Lung (tissue), 12 donors: ENCODE measurements around the gene CEP83. TPM values are rescaled to one million over a fixed set of nuclear protein-coding genes. Genes with fewer than 3 reads are reported as not detected.
A peak's percentile ranks its signal among the peaks of the same experiment; 100 is the strongest.

ENCODE experiments used
- ATAC-seq: fragments of 200-7000 bp; cut with Tn5 transposase; one replicate; pipeline ENCODE4 v1.9.1; 2020; ENCODE audit warnings: moderate number of reproducible peaks; ENCODE audit not compliant: insufficient read depth, low FRiP score
- DNase-seq, 3 donors: peaks; one replicate each; pipeline ENCODE4 v3.0.0-alpha.2; 2013 to 2017
- H3K27ac ChIP-seq, 2 donors: one replicate each; pipeline ENCODE4 v1.5.1; 2013; ENCODE audit warnings: mild to moderate bottlenecking in 2 of 2, moderate library complexity in 2 of 2, control low read depth in 1 of 2, inconsistent platforms in 1 of 2, low read depth in 1 of 2, low read length in 1 of 2
- H3K27me3 ChIP-seq, 3 donors: one replicate each; pipeline ENCODE4 v1.5.1; 2013; ENCODE audit warnings: low read length in 2 of 3; ENCODE audit not compliant: control insufficient read depth in 3 of 3, insufficient read depth in 3 of 3
- H3K36me3 ChIP-seq, 4 donors: one replicate each; pipeline ENCODE4 v1.5.1; 2013; ENCODE audit warnings: low read length in 4 of 4, mild to moderate bottlenecking in 1 of 4, moderate library complexity in 1 of 4; ENCODE audit not compliant: control insufficient read depth in 4 of 4, insufficient read depth in 4 of 4
- H3K4me1 ChIP-seq, 5 donors: one replicate each; pipeline ENCODE4 v1.5.1; 2013; ENCODE audit warnings: low read length in 5 of 5, mild to moderate bottlenecking in 2 of 5, moderate library complexity in 1 of 5; ENCODE audit not compliant: control insufficient read depth in 5 of 5, insufficient read depth in 5 of 5
- H3K4me3 ChIP-seq: one replicate; pipeline ENCODE4 v1.5.1; 2013; ENCODE audit warnings: mild to moderate bottlenecking, control low read depth, moderate library complexity
- H3K9ac ChIP-seq, 2 donors: one replicate each; pipeline ENCODE4 v1.5.1; 2013; ENCODE audit warnings: low read length in 2 of 2, control low read depth in 1 of 2; ENCODE audit not compliant: insufficient read depth in 1 of 2
- H3K9me3 ChIP-seq, 4 donors: one replicate each; pipeline ENCODE4 v1.5.1; 2013; ENCODE audit warnings: low read length in 3 of 4, mild to moderate bottlenecking in 1 of 4, moderate library complexity in 1 of 4; ENCODE audit not compliant: control insufficient read depth in 4 of 4, insufficient read depth in 3 of 4
- WGBS, 2 donors: extraction: QIAGEN DNeasy Blood & Tissue Kit; methylation state at CpG; one replicate each; pipeline ENCODE4 v1.1.7; 2013; 5-methylcytosine and 5-hydroxymethylcytosine counted together
- polyA plus RNA-seq, 2 donors: library from polyadenylated mRNA; stranded (reverse); fragments of 200-250 nt; gene quantifications; one replicate each; pipeline ENCODE4 v1.2.1, GENCODE V29; 2013
- total RNA-seq, 2 donors: library from RNA; depleted of rRNA in 1 of 2; stranded (reverse); fragments of >200 nt in 1 of 2; gene quantifications; one replicate each; pipeline ENCODE4 v1.2.1, GENCODE V29; 2014 to 2021
- TF ChIP-seq, protein P1 (sequence below): IDR thresholded peaks from 2 replicates; pipeline ENCODE4 v1.5.1; 2012; ENCODE audit warnings: mild to moderate bottlenecking; ENCODE audit errors: control extremely low read depth, extremely low read depth
- donor health status: control.
- donor health status: control.
- donor health status: Bipolar disorder and iron deficiency.
- donor health status: healthy.
- donor health status: DM: yes; HTN: yes; CAD: no.

Gene CEP83
- total and polyA plus RNA-seq, 4 donors, result 5.2 to 43.6 (median 20.1) TPM

DNA sequence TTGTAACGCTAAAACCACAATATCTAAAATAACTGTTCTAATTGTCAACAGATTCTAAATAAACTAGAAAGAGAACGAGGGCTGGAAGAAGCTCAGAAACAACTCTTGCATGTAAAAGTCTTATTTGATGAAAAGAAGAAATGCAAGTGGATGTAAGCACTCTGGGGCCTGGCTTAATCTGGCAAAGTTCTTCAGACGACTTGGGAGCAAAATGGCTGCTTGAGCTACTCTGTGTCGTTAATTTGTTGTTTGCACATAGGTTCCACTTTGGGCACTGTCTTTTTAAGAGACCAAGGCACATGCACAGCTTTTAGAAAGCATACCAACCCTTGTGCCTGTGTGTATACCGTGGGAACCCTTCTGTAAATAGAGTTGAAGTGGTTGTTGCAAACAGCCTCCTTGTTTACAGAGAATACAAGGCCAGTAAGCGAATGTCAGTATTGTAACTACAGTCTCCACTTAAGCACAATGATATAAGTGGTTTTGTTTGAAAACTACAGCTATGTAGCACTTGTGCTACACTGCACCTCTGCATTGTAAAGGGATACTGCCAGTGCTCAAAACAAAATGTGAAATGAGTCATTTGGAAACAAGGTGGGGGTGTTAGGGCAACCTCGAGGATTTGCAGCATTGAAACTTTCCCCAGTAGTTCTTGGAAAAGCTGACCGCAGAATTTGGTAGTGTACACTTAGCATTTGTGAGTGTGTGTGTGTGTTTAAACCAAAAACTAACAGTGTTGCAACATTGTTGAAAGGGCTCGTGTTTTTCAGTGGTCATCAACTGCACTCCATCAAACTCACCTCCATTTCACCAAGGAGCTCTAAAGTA lies 154.3 kb downstream of the CEP83 start:
- ATAC-seq (peak; percentile 83), DNase-seq (peak in 2 of 3 donors; percentile 34 to 46)
- Histone ChIP-seq H3K27me3 (no peaks in the 10 kb centered on the region), H3K4me1 (peaks cover 0 to under 1% (median 0%) of the 10 kb centered on the region in 5 donors), H3K4me3 (no peak overlapping the region), H3K36me3 (peaks cover 3 to 20% (median 12%) of the 10 kb centered on the region in 4 donors), H3K9ac (no peak overlapping the region), H3K27ac (peak overlapping the region in 1 of 2 donors; percentile 81), H3K9me3 (no peaks in the 10 kb centered on the region)
- WGBS, 2 donors, result 50 to 74% methylated on average over 9 of the region's 9 CpGs
- TF ChIP-seq, protein P1, sequence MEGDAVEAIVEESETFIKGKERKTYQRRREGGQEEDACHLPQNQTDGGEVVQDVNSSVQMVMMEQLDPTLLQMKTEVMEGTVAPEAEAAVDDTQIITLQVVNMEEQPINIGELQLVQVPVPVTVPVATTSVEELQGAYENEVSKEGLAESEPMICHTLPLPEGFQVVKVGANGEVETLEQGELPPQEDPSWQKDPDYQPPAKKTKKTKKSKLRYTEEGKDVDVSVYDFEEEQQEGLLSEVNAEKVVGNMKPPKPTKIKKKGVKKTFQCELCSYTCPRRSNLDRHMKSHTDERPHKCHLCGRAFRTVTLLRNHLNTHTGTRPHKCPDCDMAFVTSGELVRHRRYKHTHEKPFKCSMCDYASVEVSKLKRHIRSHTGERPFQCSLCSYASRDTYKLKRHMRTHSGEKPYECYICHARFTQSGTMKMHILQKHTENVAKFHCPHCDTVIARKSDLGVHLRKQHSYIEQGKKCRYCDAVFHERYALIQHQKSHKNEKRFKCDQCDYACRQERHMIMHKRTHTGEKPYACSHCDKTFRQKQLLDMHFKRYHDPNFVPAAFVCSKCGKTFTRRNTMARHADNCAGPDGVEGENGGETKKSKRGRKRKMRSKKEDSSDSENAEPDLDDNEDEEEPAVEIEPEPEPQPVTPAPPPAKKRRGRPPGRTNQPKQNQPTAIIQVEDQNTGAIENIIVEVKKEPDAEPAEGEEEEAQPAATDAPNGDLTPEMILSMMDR, result no peak

DNA sequence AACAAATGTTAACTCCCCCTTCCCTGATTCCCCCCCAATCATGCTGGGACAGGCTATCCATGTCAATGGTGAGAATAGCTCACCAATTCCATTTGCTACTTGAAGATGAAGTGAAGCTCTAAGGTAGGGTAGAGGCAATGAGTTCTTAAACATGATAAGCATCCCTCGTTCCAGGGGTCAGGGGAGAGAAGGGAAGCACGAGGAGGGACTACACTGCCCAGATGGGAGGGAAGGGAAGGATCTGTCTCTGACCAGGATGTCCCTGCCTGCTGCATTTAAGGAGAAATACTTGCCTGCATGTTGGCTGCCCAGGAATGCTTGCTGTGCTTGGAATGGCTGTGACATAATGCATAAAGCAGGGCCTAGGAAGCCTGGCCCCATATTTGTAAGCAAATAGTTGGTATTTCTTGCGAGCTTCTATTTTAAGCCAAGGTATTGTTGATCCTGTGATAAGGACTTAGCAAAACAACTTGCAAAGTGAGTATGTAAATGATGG lies 155.1 kb downstream of the CEP83 start:
- WGBS, 2 donors, result 55 to 71% methylated on average over 3 of the region's 3 CpGs
- peak overlapping the region in 1 of 2 donors; percentile 73 for H3K27ac ChIP-seq
- ATAC-seq, result no peak
- peaks cover 7 to 20% (median 14%) of the 10 kb centered on the region in 4 donors for H3K36me3 ChIP-seq
- no peak overlapping the region for H3K4me3 ChIP-seq
- TF ChIP-seq, protein P1, result no peak
- no peak overlapping the region for H3K9ac ChIP-seq
- H3K27me3 ChIP-seq, result no peaks in the 10 kb centered on the region
- DNase-seq, result peak in 2 of 3 donors; percentile 13 to 24
- peaks cover 0 to 5% (median 0%) of the 10 kb centered on the region in 5 donors for H3K4me1 ChIP-seq
- H3K9me3 ChIP-seq, result no peaks in the 10 kb centered on the region

DNA sequence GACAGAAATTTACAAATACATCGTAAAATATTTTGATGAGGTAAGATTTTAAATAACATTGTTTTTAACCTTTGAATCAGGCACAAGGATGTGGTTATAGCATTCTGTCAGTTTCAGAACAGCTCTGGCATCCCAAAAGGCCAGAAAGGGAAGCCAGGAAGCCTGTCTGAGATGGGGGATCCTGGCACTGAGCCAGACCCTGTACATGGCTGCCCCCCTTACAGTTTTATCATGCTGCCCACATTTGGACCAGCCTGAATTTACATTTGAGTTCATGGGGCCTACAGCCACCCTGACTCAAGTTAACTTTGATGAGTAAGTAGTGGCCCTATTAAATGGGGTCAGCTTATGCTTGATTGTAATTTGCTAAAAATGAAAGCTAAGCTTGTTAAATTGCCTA lies 155.7 kb downstream of the CEP83 start:
- no peak overlapping the region for H3K9ac ChIP-seq
- ATAC-seq, result no peak
- H3K27me3 ChIP-seq, result no peaks in the 10 kb centered on the region
- H3K9me3 ChIP-seq, result no peaks in the 10 kb centered on the region
- TF ChIP-seq, protein P1, result no peak
- H3K36me3 ChIP-seq, result peaks cover 8 to 20% (median 14%) of the 10 kb centered on the region in 4 donors
- WGBS, 2 donors, result 92 to 94% methylated on average over 1 of the region's 1 CpG
- no peak overlapping the region for H3K27ac ChIP-seq
- no peak overlapping the region for H3K4me3 ChIP-seq
- H3K4me1 ChIP-seq, result peaks cover 0 to 6% (median 0%) of the 10 kb centered on the region in 5 donors
- no peak for DNase-seq
